ENCODE measurements around the gene RRAS2.
"Not testable (repeated sequence)": the region's sequence is repeated elsewhere in the genome, so short reads cannot be mapped to it uniquely, and the experiment has no call there.

The RRAS2 gene

GRCh38 chr11:14358729-14359439 lies at the start of gene RRAS2:
Gene RRAS2 (minus strand): TSS chr11:14359183. CDS start chr11:14358870, 313 bp downstream.
- H3K4me3 ChIP-seq (replicated peaks in 1 of 2; ENCODE audit: low read depth in 2 of 2, low read length in 2 of 2), result peak within 1 kb of the TSS; percentile 74 to 84
- DNase-seq (ENCODE audit: low read depth in 2 of 2), result peak; percentile 70 to 80
- no peak for TF ChIP-seq CTCF (IDR thresholded peaks at IDR 0.05; ENCODE audit: low read depth, low read length)

- DNase-seq (ENCODE audit: low read depth in 2 of 2), result no peak
- TF ChIP-seq CTCF (IDR thresholded peaks at IDR 0.05; ENCODE audit: low read depth, low read length), result no peak
- H3K4me3 ChIP-seq (replicated peaks in 1 of 2; ENCODE audit: low read depth in 2 of 2, low read length in 2 of 2), result no peak overlapping the region
Observed at GRCh38 chr11:14408612-14409011, 49.6 kb upstream of the RRAS2 start.

GRCh38 chr11:14406116-14406515 lies 47.1 kb upstream of the RRAS2 start:
- peak; percentile 14 to 86 for DNase-seq (ENCODE audit: low read depth in 2 of 2)
- H3K4me3 ChIP-seq (replicated peaks in 1 of 2; ENCODE audit: low read depth in 2 of 2, low read length in 2 of 2), result not testable (repeated sequence)

- not testable (repeated sequence) for H3K4me3 ChIP-seq (replicated peaks in 1 of 2; ENCODE audit: low read depth in 2 of 2, low read length in 2 of 2); DNase-seq (ENCODE audit: low read depth in 2 of 2)
Observed at GRCh38 chr11:14403528-14403927, 44.5 kb upstream of the RRAS2 start.

GRCh38 chr11:14399087-14399486 lies 40.1 kb upstream of the RRAS2 start:
- no peak for DNase-seq (ENCODE audit: low read depth in 2 of 2)
- no peak for TF ChIP-seq CTCF (IDR thresholded peaks at IDR 0.05; ENCODE audit: low read depth, low read length)
- no peak overlapping the region for H3K4me3 ChIP-seq (replicated peaks in 1 of 2; ENCODE audit: low read depth in 2 of 2, low read length in 2 of 2)

GRCh38 chr11:14396273-14396672 lies 37.3 kb upstream of the RRAS2 start:
- DNase-seq (ENCODE audit: low read depth in 2 of 2), result no peak
- no peak overlapping the region for H3K4me3 ChIP-seq (replicated peaks in 1 of 2; ENCODE audit: low read depth in 2 of 2, low read length in 2 of 2)
- TF ChIP-seq CTCF (IDR thresholded peaks at IDR 0.05; ENCODE audit: low read depth, low read length), result no peak

- no peak overlapping the region for H3K4me3 ChIP-seq (replicated peaks in 1 of 2; ENCODE audit: low read depth in 2 of 2, low read length in 2 of 2)
- DNase-seq (ENCODE audit: low read depth in 2 of 2), result no peak
- no peak for TF ChIP-seq CTCF (IDR thresholded peaks at IDR 0.05; ENCODE audit: low read depth, low read length)
Observed at GRCh38 chr11:14393889-14394288, 34.9 kb upstream of the RRAS2 start.

- H3K4me3 ChIP-seq (replicated peaks in 1 of 2; ENCODE audit: low read depth in 2 of 2, low read length in 2 of 2), result no peak overlapping the region
- TF ChIP-seq CTCF (IDR thresholded peaks at IDR 0.05; ENCODE audit: low read depth, low read length), result no peak
- no peak for DNase-seq (ENCODE audit: low read depth in 2 of 2)
Observed at GRCh38 chr11:14393129-14393528, 34.1 kb upstream of the RRAS2 start.
